HG02870 (cell line): ENCODE results near the gene LAIR2.
"Not testable (repeated sequence)": the region's sequence is repeated elsewhere in the genome, so short reads cannot be mapped to it uniquely, and the experiment has no call there.

Source experiments
- ATAC-seq: cut with Tn5 transposase; IDR thresholded peaks from one replicate; pipeline ENCODE4 v1.9.1; 2021; ENCODE audit warnings: mild to moderate bottlenecking, moderate library complexity; ENCODE audit not compliant: unreplicated experiment

LAIR2 gene

GRCh38 chr19:54464044-54464629, 38.5 kb upstream of the LAIR2 start:
- ATAC-seq = peak; percentile 39

GRCh38 chr19:54464630-54465425, 37.8 kb upstream of the LAIR2 start:
- peak; percentile 33 for ATAC-seq

- no peak for ATAC-seq
These were observed 37.1 kb upstream of the LAIR2 start for GRCh38 chr19:54465426-54466109.

GRCh38 chr19:54466110-54466480, 36.5 kb upstream of the LAIR2 start:
- not testable (repeated sequence) for ATAC-seq

GRCh38 chr19:54469496-54469934, 33.1 kb upstream of the LAIR2 start:
- ATAC-seq = no peak

- no peak for ATAC-seq
These were observed 32.2 kb upstream of the LAIR2 start for GRCh38 chr19:54470276-54470887.

GRCh38 chr19:54470991-54471782, 31.4 kb upstream of the LAIR2 start:
- ATAC-seq = no peak

GRCh38 chr19:54473071-54473891, 29.4 kb upstream of the LAIR2 start, which contains the start of gene CDC42EP5:
CDC42EP5 (minus strand) TSS chr19:54473296; CDS start chr19:54465547, 7,749 bp downstream.
- ATAC-seq = no peak

GRCh38 chr19:54473892-54474372, 28.7 kb upstream of the LAIR2 start:
- no peak for ATAC-seq

- ATAC-seq = no peak
These were observed 26.9 kb upstream of the LAIR2 start for GRCh38 chr19:54475706-54476105.

GRCh38 chr19:54477650-54478049, 25.0 kb upstream of the LAIR2 start:
- no peak for ATAC-seq

- ATAC-seq = no peak
These were observed 23.9 kb upstream of the LAIR2 start for GRCh38 chr19:54478677-54479266.

GRCh38 chr19:54480051-54480450, 22.6 kb upstream of the LAIR2 start:
- no peak for ATAC-seq

GRCh38 chr19:54481326-54481930, 21.2 kb upstream of the LAIR2 start:
- ATAC-seq = no peak

- ATAC-seq = no peak
These were observed 19.7 kb upstream of the LAIR2 start for GRCh38 chr19:54482889-54483288.

- ATAC-seq = no peak
These were observed 18.2 kb upstream of the LAIR2 start for GRCh38 chr19:54484451-54484850.

GRCh38 chr19:54485851-54486250, 16.8 kb upstream of the LAIR2 start:
- ATAC-seq = no peak

GRCh38 chr19:54489341-54489740, 13.3 kb upstream of the LAIR2 start:
- ATAC-seq = no peak

GRCh38 chr19:54489766-54490165, 12.9 kb upstream of the LAIR2 start:
- no peak for ATAC-seq
